HEK293 (cell line): ENCODE measurements around the gene AP5Z1.

Source experiments
- CTCF ChIA-PET: fragments of 350-600 bp; formaldehyde crosslinking; extraction: SDS; loops from one replicate; lab custom pipeline; 2021; ENCODE audit warnings: antibody characterized with exemption; lab: Yijun Ruan, JAX
- POLR2A ChIA-PET: fragments of 300-600 bp; formaldehyde crosslinking; extraction: SDS; loops from one replicate; lab custom pipeline; 2020; ENCODE audit warnings: antibody characterized with exemption, inconsistent platforms; lab: Yijun Ruan, JAX
- H3K27ac ChIP-seq: fragments of 200-500 bp; sonication (Bioruptor generic); 2 replicates; pipeline ENCODE4 v1.5.1; 2014; ENCODE audit warnings: low read depth, low read length, control low read depth, inconsistent platforms; ENCODE audit errors: extremely low read depth
- H3K36me3 ChIP-seq, 2 experiments: fragments of 200-500 bp in 1 of 2; sonication (Bioruptor generic) in 1 of 2; 1 replicate in 1 of 2; 2 replicates in 1 of 2; pipeline ENCODE4 v1.5.1; 2014 to 2017; ENCODE audit warnings: inconsistent platforms in 2 of 2, low read length in 2 of 2; ENCODE audit not compliant: control insufficient read depth in 2 of 2, insufficient read depth in 1 of 2
- H3K4me1 ChIP-seq: fragments of 200-500 bp; sonication (Bioruptor generic); 2 replicates; pipeline ENCODE4 v1.5.1; 2014; ENCODE audit warnings: mild to moderate bottlenecking, low read length, inconsistent platforms; ENCODE audit not compliant: control insufficient read depth, insufficient read depth
- H3K4me3 ChIP-seq: 2 replicates; pipeline ENCODE4 v1.5.1; 2011; ENCODE audit warnings: low read depth, mild to moderate bottlenecking, control low read depth, low read length, moderate library complexity
- H3K9me3 ChIP-seq: fragments of 200-500 bp; sonication (Bioruptor generic); 2 replicates; pipeline ENCODE4 v1.5.1; 2014; ENCODE audit warnings: low read depth, low read length, inconsistent platforms; ENCODE audit not compliant: control insufficient read depth, insufficient read depth
- OVOL3 ChIP-seq: fragments of 450-650 bp; formaldehyde crosslinking; IDR thresholded peaks from 2 replicates; pipeline ENCODE4 v1.5.1; 2016; ENCODE audit warnings: missing biosample characterization, missing genetic modification characterization
- PRDM2 ChIP-seq: fragments of 450-650 bp; formaldehyde crosslinking; IDR thresholded peaks from 2 replicates; pipeline ENCODE4 v1.5.1; 2016; ENCODE audit warnings: missing biosample characterization, missing genetic modification characterization, borderline replicate concordance
- RBAK ChIP-seq: fragments of 450-650 bp; formaldehyde crosslinking; IDR thresholded peaks from 2 replicates; pipeline ENCODE4 v1.5.1; 2016; ENCODE audit warnings: missing biosample characterization, missing genetic modification characterization
- SCRT1 ChIP-seq: fragments of 450-650 bp; formaldehyde crosslinking; IDR thresholded peaks from 2 replicates; pipeline ENCODE4 v1.5.1; 2016; ENCODE audit warnings: missing biosample characterization, missing genetic modification characterization, borderline replicate concordance
- ZBTB44 ChIP-seq: fragments of 450-650 bp; IDR thresholded peaks from 2 replicates; pipeline ENCODE4 v1.5.1; 2018; ENCODE audit warnings: missing biosample characterization, mild to moderate bottlenecking, missing genetic modification characterization
- ZNF174 ChIP-seq: fragments of 450-650 bp; formaldehyde crosslinking; IDR thresholded peaks from 2 replicates; pipeline ENCODE4 v1.5.0; 2017; ENCODE audit warnings: missing biosample characterization, mild to moderate bottlenecking, missing genetic modification characterization
- ZNF2 ChIP-seq: fragments of 450-650 bp; formaldehyde crosslinking; IDR thresholded peaks from 2 replicates; pipeline ENCODE4 v1.5.1; 2016; ENCODE audit warnings: missing biosample characterization, missing genetic modification characterization
- ZNF280C ChIP-seq: fragments of 450-650 bp; formaldehyde crosslinking; IDR thresholded peaks from 2 replicates; pipeline ENCODE4 v1.5.1; 2016; ENCODE audit warnings: missing biosample characterization, missing genetic modification characterization
- ZNF324 ChIP-seq: fragments of 450-650 bp; formaldehyde crosslinking; IDR thresholded peaks from 2 replicates; pipeline ENCODE4 v1.5.1; 2016; ENCODE audit warnings: missing biosample characterization, missing genetic modification characterization
- ZNF354C ChIP-seq: fragments of 450-650 bp; formaldehyde crosslinking; IDR thresholded peaks from 2 replicates; pipeline ENCODE4 v1.5.1; 2016; ENCODE audit warnings: missing biosample characterization, missing genetic modification characterization, low read depth, borderline replicate concordance
- ZNF544 ChIP-seq: fragments of 450-650 bp; formaldehyde crosslinking; IDR thresholded peaks from 2 replicates; pipeline ENCODE4 v1.5.0; 2017; ENCODE audit warnings: missing biosample characterization, missing genetic modification characterization
- ZNF654 ChIP-seq: fragments of 450-650 bp; formaldehyde crosslinking; IDR thresholded peaks from 2 replicates; pipeline ENCODE4 v1.5.1; 2016; ENCODE audit warnings: low read depth, missing biosample characterization, missing genetic modification characterization
- ZSCAN16 ChIP-seq: fragments of 450-650 bp; formaldehyde crosslinking; IDR thresholded peaks from 2 replicates; pipeline ENCODE4 v1.5.1; 2016; ENCODE audit warnings: missing biosample characterization, missing genetic modification characterization
- TF ChIP-seq, protein P1 (sequence below): fragments of 450-650 bp; formaldehyde crosslinking; IDR thresholded peaks from 2 replicates; pipeline ENCODE4 v1.5.1; 2016; ENCODE audit warnings: missing biosample characterization, missing genetic modification characterization
- TF ChIP-seq, protein P2 (sequence below): fragments of 450-650 bp; formaldehyde crosslinking; IDR thresholded peaks from 2 replicates; pipeline ENCODE4 v1.5.1; 2017; ENCODE audit warnings: missing biosample characterization, missing genetic modification characterization
- TF ChIP-seq, protein P3 (sequence below): fragments of 450-650 bp; formaldehyde crosslinking; IDR thresholded peaks from 2 replicates; pipeline ENCODE4 v1.5.1; 2017; ENCODE audit warnings: missing biosample characterization, missing genetic modification characterization

AP5Z1 gene

GRCh38 chr7:4830176-4830575, 54.8 kb downstream of the AP5Z1 start:
- H3K36me3 ChIP-seq: no peaks in the 10 kb centered on the region
- H3K27ac ChIP-seq: no peak overlapping the region
- no peak for TF ChIP-seq ZBTB44 (tag by site-specific recombination)
- TF ChIP-seq ZNF654 (tag by site-specific recombination): peak; percentile 20; the same call in 1 of the 2 replicates
- TF ChIP-seq, protein P1, sequence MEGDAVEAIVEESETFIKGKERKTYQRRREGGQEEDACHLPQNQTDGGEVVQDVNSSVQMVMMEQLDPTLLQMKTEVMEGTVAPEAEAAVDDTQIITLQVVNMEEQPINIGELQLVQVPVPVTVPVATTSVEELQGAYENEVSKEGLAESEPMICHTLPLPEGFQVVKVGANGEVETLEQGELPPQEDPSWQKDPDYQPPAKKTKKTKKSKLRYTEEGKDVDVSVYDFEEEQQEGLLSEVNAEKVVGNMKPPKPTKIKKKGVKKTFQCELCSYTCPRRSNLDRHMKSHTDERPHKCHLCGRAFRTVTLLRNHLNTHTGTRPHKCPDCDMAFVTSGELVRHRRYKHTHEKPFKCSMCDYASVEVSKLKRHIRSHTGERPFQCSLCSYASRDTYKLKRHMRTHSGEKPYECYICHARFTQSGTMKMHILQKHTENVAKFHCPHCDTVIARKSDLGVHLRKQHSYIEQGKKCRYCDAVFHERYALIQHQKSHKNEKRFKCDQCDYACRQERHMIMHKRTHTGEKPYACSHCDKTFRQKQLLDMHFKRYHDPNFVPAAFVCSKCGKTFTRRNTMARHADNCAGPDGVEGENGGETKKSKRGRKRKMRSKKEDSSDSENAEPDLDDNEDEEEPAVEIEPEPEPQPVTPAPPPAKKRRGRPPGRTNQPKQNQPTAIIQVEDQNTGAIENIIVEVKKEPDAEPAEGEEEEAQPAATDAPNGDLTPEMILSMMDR (tag by site-specific recombination): 0 out of 2 replicates have a peak, but pooled peaks have one; percentile 32
- no peak overlapping the region for H3K4me3 ChIP-seq
- POLR2A ChIA-PET: no interaction called here
- no peaks in the 10 kb centered on the region for H3K4me1 ChIP-seq
- no peaks in the 10 kb centered on the region for H3K9me3 ChIP-seq
- CTCF ChIA-PET: interaction anchor here (0.7 to 1.8 kb wide), 11 partner anchors 9 to 254 kb away, joined by 3 to 10 read pairs (median 3); partner anchors contain the start of gene RADIL

- H3K9me3 ChIP-seq: no peaks in the 10 kb centered on the region
- no peaks in the 10 kb centered on the region for H3K4me1 ChIP-seq
- no peaks in the 10 kb centered on the region for H3K36me3 ChIP-seq
- TF ChIP-seq ZSCAN16 (no peak), PRDM2 (tag by site-specific recombination) (no peak), SCRT1 (no peak), RBAK (tag by site-specific recombination) (no peak), ZNF544 (no peak), ZNF280C (tag by site-specific recombination) (no peak), ZNF354C (tag by site-specific recombination) (no peak), OVOL3 (tag by site-specific recombination) (no peak), ZNF174 (no peak), ZNF2 (tag by site-specific recombination) (no peak), ZNF324 (no peak)
- TF ChIP-seq, protein P2, sequence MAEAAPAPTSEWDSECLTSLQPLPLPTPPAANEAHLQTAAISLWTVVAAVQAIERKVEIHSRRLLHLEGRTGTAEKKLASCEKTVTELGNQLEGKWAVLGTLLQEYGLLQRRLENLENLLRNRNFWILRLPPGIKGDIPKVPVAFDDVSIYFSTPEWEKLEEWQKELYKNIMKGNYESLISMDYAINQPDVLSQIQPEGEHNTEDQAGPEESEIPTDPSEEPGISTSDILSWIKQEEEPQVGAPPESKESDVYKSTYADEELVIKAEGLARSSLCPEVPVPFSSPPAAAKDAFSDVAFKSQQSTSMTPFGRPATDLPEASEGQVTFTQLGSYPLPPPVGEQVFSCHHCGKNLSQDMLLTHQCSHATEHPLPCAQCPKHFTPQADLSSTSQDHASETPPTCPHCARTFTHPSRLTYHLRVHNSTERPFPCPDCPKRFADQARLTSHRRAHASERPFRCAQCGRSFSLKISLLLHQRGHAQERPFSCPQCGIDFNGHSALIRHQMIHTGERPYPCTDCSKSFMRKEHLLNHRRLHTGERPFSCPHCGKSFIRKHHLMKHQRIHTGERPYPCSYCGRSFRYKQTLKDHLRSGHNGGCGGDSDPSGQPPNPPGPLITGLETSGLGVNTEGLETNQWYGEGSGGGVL: no peak
- TF ChIP-seq, protein P3, sequence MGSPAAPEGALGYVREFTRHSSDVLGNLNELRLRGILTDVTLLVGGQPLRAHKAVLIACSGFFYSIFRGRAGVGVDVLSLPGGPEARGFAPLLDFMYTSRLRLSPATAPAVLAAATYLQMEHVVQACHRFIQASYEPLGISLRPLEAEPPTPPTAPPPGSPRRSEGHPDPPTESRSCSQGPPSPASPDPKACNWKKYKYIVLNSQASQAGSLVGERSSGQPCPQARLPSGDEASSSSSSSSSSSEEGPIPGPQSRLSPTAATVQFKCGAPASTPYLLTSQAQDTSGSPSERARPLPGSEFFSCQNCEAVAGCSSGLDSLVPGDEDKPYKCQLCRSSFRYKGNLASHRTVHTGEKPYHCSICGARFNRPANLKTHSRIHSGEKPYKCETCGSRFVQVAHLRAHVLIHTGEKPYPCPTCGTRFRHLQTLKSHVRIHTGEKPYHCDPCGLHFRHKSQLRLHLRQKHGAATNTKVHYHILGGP (tag by site-specific recombination): no peak
- CTCF ChIA-PET: interaction anchor here (1.1 kb wide), 1 partner anchor 285 kb away, joined by 3 read pairs; no protein-coding TSS in a partner anchor
- H3K4me3 ChIP-seq: no peak overlapping the region
- no peak overlapping the region for H3K27ac ChIP-seq
- POLR2A ChIA-PET: no interaction called here
These were observed 56.5 kb downstream of the AP5Z1 start for GRCh38 chr7:4831723-4832495.
